ENCODE results near the gene ALDH1A1. TPM values are rescaled to one million over a fixed set of nuclear protein-coding genes. Genes with fewer than 3 reads are reported as not detected.

The ALDH1A1 gene
- polyA plus RNA-seq (2012; rRNA removed), result 0.03 and 0.23 TPM in 2 replicates
- 0.04 and 0.08 TPM in 2 replicates for polyA plus RNA-seq (2012; cell fraction: cytosol; rRNA removed)
- polyA plus RNA-seq (2012; cell fraction: nucleus; rRNA removed), result not detected in 2 replicates

DNA sequence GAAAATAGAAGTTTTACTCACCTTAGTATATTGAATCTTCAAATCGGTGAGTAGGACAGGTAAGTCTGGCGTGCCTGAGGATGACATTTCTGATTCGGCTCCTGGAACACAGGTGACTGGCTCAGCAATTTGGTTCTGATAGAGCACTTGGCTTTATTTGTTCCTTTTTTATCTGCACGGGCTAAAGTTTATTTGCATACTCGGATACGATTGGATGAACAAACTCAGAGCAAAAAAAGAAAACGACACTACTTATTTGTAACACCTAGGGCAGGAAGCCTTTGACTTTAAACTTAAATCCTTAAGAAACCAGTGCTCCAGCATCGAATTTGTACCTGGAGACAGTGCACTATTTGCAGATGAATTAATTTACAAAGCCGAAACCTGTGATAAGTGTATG lies at the start of gene ALDH1A1:
Gene ALDH1A1, minus strand, starts transcription at position 140 of the 400 bp plus-strand sequence. Its CDS starts 53 bp downstream, at position 87.
- DNase-seq, result no peak
- Histone ChIP-seq H3F3A (replicated peaks; ENCODE audit: insufficient read depth) (no peaks in the 10 kb centered on the region), H3K27me3 (ENCODE audit: insufficient read depth) (peaks cover 13% of the 10 kb centered on the region; the same call in 1 of the 2 replicates), H3K4me3 (ENCODE audit: low read depth in 2 of 2, low read length in 1 of 2) (no peak within 1 kb of the TSS), H3K27ac (ENCODE audit: low read depth in 2 of 2, low read length in 1 of 2) (no peak within 1 kb of the TSS), H4K20me1 (ENCODE audit: insufficient read depth) (no peaks in the 10 kb centered on the region), H3K9ac (no peak within 1 kb of the TSS), H3K79me2 (ENCODE audit: insufficient read depth) (no peaks in the 10 kb centered on the region), H3K9me3 (no peaks in the 10 kb centered on the region), H3K4me2 (no peak within 1 kb of the TSS), H3K9me2 (no peaks in the 10 kb centered on the region), H2AFZ (ENCODE audit: low read depth) (no peak within 1 kb of the TSS), H3K36me3 (replicated peaks in 1 of 2; ENCODE audit: control insufficient read depth in 1 of 2, insufficient read depth in 2 of 2, low read length in 1 of 2) (no peaks in the 10 kb centered on the region), H3K4me1 (ENCODE audit: control insufficient read depth in 1 of 2, insufficient read depth in 2 of 2, low read depth in 1 of 2, low read length in 1 of 2) (no peaks in the 10 kb centered on the region)
- no peak for TF ChIP-seq EP300 (IDR thresholded peaks at IDR 0.05; ENCODE audit: borderline replicate concordance in 1 of 2, low read depth in 1 of 2, low read length in 1 of 2)
- TF ChIP-seq, protein P1, sequence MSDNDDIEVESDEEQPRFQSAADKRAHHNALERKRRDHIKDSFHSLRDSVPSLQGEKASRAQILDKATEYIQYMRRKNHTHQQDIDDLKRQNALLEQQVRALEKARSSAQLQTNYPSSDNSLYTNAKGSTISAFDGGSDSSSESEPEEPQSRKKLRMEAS (IDR thresholded peaks at IDR 0.05; ENCODE audit: low read depth), result no peak
- TF ChIP-seq GABPA (IDR thresholded peaks at IDR 0.05; ENCODE audit: low read depth), result no peak
- TF ChIP-seq, protein P2, sequence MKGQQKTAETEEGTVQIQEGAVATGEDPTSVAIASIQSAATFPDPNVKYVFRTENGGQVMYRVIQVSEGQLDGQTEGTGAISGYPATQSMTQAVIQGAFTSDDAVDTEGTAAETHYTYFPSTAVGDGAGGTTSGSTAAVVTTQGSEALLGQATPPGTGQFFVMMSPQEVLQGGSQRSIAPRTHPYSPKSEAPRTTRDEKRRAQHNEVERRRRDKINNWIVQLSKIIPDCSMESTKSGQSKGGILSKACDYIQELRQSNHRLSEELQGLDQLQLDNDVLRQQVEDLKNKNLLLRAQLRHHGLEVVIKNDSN (IDR thresholded peaks at IDR 0.05; ENCODE audit: borderline replicate concordance, low read depth), result no peak
- TF ChIP-seq, protein P3, sequence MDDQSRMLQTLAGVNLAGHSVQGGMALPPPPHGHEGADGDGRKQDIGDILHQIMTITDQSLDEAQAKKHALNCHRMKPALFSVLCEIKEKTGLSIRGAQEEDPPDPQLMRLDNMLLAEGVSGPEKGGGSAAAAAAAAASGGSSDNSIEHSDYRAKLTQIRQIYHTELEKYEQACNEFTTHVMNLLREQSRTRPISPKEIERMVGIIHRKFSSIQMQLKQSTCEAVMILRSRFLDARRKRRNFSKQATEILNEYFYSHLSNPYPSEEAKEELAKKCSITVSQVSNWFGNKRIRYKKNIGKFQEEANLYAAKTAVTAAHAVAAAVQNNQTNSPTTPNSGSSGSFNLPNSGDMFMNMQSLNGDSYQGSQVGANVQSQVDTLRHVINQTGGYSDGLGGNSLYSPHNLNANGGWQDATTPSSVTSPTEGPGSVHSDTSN (IDR thresholded peaks at IDR 0.05), result no peak
- TF ChIP-seq EZH2phosphoT487 (IDR thresholded peaks at IDR 0.05; ENCODE audit: borderline replicate concordance, low read depth), result no peak
- TF ChIP-seq GATA2 (CRISPR knock-in tag; IDR thresholded peaks at IDR 0.05), result no peak
- TF ChIP-seq, protein P4, sequence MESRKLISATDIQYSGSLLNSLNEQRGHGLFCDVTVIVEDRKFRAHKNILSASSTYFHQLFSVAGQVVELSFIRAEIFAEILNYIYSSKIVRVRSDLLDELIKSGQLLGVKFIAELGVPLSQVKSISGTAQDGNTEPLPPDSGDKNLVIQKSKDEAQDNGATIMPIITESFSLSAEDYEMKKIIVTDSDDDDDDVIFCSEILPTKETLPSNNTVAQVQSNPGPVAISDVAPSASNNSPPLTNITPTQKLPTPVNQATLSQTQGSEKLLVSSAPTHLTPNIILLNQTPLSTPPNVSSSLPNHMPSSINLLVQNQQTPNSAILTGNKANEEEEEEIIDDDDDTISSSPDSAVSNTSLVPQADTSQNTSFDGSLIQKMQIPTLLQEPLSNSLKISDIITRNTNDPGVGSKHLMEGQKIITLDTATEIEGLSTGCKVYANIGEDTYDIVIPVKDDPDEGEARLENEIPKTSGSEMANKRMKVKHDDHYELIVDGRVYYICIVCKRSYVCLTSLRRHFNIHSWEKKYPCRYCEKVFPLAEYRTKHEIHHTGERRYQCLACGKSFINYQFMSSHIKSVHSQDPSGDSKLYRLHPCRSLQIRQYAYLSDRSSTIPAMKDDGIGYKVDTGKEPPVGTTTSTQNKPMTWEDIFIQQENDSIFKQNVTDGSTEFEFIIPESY (IDR thresholded peaks at IDR 0.05; ENCODE audit: borderline replicate concordance, low read depth), result no peak
- no peak for TF ChIP-seq JUND (IDR thresholded peaks at IDR 0.05)
- TF ChIP-seq POLR2AphosphoS5 (IDR thresholded peaks at IDR 0.05; ENCODE audit: low read depth, low read length), result no peak
- TF ChIP-seq, protein P5, sequence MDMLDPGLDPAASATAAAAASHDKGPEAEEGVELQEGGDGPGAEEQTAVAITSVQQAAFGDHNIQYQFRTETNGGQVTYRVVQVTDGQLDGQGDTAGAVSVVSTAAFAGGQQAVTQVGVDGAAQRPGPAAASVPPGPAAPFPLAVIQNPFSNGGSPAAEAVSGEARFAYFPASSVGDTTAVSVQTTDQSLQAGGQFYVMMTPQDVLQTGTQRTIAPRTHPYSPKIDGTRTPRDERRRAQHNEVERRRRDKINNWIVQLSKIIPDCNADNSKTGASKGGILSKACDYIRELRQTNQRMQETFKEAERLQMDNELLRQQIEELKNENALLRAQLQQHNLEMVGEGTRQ (IDR thresholded peaks at IDR 0.05; ENCODE audit: borderline replicate concordance, low read depth, low read length), result no peak
- TF ChIP-seq TEAD4 (IDR thresholded peaks at IDR 0.05; ENCODE audit: borderline replicate concordance, insufficient read depth), result no peak
- TF ChIP-seq NFIC (IDR thresholded peaks at IDR 0.05; ENCODE audit: borderline replicate concordance), result no peak
- TF ChIP-seq CHD2 (IDR thresholded peaks at IDR 0.05; ENCODE audit: low read length, partially characterized antibody), result no peak
- no peak for TF ChIP-seq RFX5 (IDR thresholded peaks at IDR 0.05; ENCODE audit: low read length)
- no peak for TF ChIP-seq YY1 (IDR thresholded peaks at IDR 0.05; ENCODE audit: low read depth)
- no peak for TF ChIP-seq ELF1 (IDR thresholded peaks at IDR 0.05)
- TF ChIP-seq RXRA (IDR thresholded peaks at IDR 0.05; ENCODE audit: borderline replicate concordance, low read depth), result no peak
- no peak for TF ChIP-seq NRF1 (IDR thresholded peaks at IDR 0.05; ENCODE audit: low read depth, low read length)
- ChIA-PET POLR2A (no interaction called here), CTCF (no interaction called here)
- 5% methylated on average over 9 of the region's 9 CpGs for WGBS (ENCODE audit: low lambda C conversion rate)
